ENCODE data around the gene SPHKAP.

DNA sequence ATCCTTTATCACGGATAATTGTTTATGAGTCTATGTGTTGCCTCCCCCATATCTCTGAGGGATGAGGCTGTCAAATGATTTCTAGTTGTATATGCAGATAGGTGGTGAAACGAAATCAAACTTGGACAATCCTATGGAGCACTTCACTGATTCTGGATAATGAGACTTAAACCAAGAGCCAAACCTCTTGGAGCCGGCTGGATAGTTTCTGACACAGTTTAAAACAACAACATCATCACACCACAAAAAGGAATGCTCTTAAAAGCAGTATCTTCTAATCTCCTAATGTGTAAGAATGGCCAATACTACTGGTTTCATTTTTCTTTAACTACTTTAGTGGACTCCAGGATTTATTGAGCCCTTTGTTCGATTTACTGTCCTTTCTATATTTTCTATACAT is 36.5 kb downstream of the SPHKAP start:
- TF ChIP-seq, protein P1, sequence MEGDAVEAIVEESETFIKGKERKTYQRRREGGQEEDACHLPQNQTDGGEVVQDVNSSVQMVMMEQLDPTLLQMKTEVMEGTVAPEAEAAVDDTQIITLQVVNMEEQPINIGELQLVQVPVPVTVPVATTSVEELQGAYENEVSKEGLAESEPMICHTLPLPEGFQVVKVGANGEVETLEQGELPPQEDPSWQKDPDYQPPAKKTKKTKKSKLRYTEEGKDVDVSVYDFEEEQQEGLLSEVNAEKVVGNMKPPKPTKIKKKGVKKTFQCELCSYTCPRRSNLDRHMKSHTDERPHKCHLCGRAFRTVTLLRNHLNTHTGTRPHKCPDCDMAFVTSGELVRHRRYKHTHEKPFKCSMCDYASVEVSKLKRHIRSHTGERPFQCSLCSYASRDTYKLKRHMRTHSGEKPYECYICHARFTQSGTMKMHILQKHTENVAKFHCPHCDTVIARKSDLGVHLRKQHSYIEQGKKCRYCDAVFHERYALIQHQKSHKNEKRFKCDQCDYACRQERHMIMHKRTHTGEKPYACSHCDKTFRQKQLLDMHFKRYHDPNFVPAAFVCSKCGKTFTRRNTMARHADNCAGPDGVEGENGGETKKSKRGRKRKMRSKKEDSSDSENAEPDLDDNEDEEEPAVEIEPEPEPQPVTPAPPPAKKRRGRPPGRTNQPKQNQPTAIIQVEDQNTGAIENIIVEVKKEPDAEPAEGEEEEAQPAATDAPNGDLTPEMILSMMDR (IDR thresholded peaks at IDR 0.05) = no peak
- TF ChIP-seq EP300 (IDR thresholded peaks at IDR 0.05) = no peak
- TF ChIP-seq POLR2A (IDR thresholded peaks at IDR 0.05) = no peak
